HK-2 (cell line): ENCODE results near the gene EIF1B.

ENCODE experiments used
- DNase-seq: peaks from one replicate; pipeline ENCODE4 v3.0.0-alpha.2; 2018; ENCODE audit not compliant: unreplicated experiment

The EIF1B gene

DNA sequence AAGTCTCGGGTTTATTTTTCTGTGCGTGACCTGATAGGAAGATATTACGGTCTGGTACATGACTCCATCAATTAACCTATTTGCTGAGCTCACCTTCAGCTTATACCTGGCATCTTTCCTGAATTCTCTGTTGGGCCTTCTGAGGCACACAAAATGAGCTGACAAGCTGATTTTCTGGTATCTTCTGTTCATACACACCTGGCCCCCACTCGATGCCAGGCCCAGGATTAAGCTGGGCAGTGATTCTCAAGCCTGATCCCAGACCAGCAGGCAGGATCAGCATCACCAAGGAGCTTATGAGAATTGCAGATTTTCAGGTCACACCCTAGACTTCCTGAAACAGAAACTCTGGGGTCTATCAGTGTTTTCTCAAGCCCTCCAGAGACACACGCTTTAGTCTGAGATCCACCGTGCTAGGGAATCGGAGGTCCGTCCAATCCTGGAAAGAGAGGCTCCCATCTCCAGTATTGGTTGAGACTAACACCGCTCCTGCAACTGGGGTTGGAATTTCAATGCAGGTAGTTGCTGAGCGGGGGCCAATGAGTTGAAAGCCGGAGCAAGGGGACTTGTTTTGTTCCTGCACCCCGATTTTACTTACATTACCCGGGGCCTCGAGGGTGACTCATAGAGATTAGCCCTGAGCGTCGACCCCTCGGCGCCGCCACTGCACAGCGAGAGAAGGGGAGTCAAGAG is 636 bp upstream of the EIF1B start:
- DNase-seq: no peak

DNA sequence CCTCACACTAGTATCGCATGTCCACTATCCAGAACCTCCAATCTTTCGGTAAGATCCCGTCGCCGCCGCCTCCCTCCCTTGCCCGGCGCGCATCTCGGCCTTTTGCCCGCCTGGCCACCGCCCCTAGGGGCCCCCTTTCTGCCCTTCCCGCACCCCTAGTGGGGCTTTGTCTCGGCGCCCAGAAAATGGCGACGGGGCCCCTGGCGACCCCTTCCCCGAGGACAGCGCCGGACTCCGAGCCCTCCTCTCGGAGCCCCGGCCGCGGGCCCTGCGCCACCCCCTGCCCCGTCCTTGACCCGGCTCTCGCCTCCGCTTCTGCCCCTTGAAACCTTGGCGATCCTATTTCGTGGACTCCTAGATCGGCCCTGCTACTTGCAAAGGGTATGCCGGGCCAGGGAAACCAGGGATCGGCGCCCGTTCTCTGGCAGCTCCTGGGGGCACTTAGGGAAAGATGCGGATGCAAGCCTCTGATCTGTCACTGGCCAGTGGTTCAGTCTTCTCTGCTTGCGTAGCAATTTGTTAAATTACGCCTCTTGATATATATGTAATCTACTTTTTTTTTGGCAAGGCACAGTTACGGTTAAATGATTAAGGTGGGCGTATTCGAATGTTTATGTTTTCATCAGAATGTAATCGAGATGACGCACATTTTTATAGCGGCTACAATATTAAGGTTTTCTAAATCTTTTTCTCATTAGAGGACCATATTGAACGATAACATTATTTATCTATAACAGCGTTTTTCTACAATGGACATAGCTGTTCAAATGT is 603 bp downstream of the EIF1B start:
- peak; percentile 13 for DNase-seq

DNA sequence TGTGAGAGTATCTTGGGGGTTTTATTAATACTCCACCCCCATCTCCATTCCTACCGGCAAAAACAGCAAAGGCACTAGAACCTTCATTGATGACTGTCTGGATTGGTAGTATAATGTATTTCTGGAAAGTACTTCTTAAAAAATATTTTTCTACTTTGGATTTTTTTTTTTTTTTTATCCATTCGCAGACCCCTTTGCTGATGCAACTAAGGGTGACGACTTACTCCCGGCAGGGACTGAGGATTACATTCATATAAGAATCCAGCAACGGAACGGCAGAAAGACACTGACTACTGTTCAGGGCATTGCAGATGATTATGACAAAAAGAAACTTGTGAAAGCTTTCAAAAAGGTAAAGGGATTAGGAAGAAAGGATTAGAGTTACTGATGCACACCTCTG is 1.2 kb downstream of the EIF1B start:
- DNase-seq: no peak

DNA sequence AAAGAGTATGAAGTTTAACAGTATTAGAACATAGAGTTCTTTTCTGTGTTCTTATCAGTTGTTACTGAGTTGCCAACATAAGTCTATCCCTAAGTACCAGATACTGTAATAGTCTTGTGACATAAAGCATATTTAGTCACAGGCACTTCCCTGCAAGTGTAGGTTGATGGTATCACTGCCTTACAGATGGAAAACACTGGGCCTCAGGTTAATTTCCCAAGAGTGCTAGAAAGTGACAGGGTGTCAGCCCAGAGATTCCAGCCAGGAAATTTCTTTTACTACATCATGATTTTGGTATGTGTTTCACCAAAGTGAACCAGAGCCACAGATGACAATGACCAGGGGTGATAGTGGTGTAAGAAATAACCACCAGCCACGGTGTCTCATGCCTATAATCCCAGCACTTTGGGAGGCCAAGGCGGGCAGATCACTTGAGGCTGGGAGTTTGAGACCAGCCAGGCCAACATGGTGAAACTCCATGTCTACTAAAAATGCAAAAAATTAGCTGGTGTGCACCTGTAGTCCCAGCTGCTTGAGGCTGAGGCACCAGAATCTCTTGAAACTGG is 3.2 kb downstream of the EIF1B start:
- no peak for DNase-seq

DNA sequence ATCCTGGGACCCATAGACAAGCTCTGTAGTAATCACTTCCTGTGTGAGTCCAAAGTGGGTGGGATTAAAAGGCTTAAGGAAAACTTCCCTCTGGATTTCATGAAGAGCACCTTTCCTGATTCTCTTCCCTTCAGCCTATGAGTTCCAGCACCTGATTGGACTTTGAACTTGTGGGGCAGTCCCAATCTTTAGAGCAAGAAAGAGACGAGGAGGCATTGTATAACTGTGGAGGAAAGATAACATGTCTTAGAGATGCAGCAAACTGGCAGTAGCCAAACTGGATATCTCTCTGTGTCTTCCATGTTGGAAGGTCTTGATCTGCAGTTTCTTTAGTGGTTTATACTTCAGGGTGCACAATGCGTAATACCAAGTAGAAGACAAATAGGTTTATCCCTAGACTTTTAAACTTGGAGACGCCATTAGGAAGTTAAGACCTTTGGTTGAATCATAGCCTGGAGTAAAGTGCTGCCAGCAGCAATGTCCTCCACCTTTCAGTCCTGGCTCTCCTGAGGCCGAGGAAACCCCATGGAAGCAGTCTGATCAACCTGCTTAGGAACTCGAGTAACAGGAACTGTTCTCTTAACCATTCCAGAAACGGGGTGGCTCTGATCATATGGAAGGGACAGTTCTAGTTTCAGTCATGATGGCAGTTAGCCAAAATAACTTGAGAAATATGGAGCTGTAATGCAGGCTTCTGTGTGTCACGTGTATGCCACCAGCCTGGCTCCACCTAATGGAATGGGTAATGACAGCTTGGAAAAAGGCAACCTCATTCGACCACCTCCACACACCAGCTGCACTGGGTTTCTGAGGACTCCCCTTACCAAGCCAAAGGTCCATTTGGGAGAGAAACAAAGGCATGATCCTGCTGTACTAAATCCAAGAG is 4.7 kb downstream of the EIF1B start:
- no peak for DNase-seq

DNA sequence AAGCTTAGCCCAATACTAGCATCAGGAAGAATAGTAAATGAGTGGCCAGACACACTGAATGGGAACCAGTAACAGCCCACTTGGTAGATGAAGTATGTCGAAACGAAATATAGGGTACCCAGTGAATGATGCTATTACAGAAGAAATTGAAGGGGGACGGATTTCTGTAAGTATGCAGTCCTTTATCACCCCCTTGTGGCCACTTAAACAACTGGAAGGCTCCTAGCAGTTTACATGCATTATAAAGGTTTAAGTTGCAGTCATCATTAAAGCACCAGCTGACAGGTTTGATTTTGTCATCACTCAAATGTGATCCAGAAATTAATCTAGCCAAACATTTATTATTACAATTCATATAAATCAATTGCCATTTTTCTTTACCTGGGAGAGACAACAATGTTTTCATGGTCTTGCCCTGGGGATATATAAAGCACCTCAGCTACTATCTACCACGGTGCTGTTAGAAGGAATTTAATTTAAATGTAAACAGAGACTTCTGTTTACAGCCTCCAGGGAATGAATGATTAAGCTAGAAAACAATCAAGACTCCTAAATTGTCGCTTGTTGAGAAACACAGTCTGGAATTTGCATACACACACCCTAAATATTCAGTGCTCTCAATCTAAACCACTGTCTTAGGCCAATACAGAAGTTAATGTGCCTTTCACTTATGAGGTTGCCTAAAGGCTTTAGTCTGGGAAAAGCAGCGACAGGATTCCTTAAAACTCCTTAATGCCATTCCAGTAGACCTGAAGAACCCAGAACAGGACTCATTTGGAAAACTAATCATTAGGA is 7.8 kb downstream of the EIF1B start:
- DNase-seq: no peak

DNA sequence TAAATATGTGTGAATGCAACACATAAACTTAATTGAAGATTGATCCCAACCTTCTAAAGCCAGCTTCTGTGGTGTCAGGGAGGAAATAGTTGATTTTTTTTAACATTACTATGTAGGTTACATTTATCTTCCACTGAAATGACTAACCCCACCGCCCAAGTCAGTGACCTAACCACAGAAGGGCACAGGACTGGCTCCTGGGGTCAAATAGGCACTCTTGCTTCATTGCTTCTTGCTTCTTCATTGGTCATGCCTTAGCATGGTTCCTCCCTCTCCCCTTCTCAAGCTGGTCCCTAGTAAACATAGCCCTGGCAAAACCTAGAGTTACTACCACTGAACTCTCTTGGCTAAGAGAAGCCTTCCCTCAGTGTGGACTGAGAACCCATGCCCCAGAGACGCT is 12.3 kb downstream of the EIF1B start:
- DNase-seq: no peak

DNA sequence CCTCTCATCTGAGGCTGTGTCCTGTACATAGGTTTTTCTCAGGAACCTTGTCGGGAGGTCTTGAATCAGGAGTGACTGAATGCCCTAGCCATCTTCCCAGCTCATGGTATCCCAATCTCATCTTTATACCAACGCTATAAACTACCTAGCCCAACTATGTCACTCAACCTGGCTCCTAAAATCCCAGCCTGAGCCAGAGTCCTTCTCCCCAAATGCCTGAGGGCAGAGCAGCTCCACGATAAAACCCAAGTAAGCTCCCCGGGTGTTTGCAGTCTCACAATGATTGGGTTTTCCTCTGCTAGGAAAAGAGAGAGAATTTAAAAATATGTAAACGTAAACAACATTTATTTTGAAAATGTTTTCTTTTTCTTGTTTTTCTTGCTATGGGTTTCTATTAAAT is 14.4 kb downstream of the EIF1B start:
- no peak for DNase-seq

DNA sequence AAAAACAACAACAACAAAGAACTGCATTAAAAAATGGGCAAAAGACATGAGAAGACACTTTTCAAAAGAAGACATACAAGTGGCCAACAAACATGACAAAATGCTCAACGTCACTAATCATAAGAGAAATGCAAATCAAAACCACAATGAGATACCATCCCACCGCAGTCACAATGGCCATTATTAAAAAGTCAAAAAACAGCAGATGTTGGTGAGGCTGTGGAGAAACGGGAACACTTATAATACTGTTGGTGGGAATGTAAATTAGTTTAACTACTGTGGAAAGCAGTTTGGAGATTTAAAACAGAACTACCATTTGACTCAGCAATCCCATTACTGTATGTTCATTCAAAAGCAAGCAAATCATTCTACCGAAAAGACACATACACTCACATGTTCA is 15.1 kb downstream of the EIF1B start:
- DNase-seq: no peak

DNA sequence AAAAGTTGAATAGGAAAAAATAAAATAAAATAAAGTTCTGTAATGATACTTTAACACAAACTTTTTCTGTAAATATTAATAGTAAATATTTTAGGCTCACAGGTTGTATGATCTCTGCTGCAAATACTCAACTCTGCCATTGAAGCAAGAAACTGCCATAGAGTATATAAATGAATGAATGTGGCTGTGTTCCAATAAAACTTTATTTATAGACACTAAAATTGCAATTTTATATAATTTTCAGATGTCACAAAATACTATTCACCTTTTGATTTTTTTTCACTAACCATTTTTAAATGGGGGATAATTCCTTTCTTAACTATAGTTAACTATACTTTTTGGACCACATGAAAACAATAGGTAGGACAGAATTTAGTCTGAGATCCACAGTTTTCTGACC is 16.0 kb downstream of the EIF1B start:
- no peak for DNase-seq

DNA sequence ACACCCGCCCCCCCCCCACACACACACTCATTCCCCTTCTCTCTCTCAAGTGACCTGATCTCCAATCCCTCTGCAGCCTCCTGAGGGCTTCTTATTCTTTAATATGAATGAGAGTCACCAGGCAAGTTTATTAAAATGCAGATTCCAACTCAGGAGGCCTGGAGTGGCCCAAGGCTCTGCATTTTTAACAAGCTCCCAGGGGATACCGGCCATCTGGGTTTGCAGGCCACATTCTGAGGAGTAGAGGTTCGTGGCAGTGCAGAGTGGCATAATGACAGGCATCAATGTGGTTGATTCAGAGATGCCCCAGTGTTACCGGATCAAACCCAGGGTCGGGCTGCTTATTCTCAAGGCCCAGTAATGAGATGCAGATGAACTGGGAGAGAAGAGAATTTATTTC is 18.9 kb downstream of the EIF1B start:
- no peak for DNase-seq

DNA sequence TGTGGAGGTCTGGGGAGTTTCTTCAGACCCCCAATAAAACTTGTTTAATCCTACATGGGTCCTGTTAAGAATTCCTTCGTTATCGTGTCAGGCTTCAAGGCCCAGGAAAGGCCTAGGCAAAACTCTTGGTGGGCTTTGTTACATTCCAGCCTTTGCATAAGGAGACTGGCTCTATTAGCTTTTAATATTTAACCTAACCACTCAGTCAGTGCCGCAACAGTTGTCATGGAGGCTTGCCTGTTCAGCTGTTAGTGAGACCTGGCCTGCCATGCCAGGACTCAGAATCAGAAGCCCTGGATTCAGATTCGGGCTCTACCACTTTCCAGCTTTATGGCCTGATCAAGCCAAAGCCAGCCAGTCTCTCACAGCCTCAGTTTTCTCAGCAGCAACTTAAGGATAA is 19.6 kb downstream of the EIF1B start:
- DNase-seq: peak; percentile 8

DNA sequence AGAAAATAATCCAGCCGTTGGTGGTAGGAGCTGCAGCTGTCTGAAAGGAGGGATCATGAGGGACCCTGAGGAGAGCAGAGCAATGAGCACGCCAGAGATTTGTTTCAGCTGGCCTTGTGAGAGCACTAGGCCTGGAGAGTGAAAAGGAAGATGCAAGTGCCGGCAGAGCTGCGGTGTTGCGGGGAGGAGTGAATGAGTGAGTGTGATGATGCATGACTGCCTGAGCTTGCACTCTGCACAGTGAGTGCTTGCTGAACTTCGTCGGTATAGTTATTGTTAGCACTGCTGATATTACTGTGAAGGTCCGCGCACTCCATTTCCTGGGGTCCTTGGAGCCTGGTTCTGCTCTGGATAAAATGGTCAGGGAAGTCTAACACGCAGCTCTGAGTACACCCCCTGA is 23.2 kb downstream of the EIF1B start:
- no peak for DNase-seq

DNA sequence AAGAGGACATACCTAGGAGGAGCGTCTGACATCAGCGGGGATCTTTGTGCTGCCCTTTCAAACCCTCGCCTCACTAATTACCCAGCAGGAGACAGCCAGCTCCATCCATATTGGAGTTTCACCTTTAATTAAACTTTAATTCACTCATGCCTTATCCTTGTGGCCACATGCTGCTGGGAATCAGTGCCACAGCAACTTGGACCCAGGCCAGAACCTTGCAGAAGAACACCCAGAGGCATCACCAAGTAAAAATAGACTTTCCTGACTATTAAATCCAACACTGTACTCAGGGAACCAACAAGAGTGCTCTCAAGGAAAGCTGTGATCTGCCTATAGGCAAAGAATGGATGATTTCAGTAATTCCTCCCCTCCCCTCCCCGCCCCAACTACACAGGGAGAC is 23.9 kb downstream of the EIF1B start:
- DNase-seq: no peak

DNA sequence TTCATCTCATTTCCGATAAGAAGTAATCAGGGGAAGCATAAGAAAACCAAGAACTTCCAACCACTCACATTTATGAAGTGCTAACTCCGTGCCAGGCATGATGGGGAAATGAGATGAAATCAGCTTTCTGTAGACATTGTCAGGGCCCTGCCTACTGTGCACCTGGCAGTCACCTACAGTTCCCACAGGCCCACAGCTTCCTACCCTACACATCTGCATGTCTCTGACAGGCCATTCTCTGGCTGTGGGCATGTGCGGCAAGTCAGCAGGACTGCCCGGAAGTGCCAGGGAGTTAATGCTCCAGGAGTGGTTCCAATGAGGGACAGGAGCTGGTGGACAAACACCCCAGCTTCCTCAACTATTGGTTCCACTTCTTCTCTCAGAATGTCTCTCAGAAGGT is 24.3 kb downstream of the EIF1B start:
- DNase-seq: no peak

DNA sequence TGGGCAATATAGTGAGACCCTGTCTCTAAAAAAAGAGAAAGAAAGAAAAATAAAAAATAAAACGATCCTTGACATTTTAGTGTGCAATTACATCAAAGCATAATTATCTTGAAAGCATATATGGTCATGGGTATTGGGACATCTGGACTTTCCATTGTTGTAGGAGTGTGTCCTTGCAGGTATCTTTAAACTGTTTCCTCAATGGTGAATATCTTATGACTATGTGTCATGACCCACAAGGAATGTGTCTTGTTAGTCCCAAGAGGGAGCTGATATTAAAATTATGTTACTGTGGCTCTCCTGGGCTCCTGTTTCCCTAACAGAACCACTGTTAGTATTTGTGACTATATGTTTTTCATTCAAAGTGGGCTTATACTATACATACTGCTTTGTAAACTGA is 26.6 kb downstream of the EIF1B start:
- DNase-seq: no peak

DNA sequence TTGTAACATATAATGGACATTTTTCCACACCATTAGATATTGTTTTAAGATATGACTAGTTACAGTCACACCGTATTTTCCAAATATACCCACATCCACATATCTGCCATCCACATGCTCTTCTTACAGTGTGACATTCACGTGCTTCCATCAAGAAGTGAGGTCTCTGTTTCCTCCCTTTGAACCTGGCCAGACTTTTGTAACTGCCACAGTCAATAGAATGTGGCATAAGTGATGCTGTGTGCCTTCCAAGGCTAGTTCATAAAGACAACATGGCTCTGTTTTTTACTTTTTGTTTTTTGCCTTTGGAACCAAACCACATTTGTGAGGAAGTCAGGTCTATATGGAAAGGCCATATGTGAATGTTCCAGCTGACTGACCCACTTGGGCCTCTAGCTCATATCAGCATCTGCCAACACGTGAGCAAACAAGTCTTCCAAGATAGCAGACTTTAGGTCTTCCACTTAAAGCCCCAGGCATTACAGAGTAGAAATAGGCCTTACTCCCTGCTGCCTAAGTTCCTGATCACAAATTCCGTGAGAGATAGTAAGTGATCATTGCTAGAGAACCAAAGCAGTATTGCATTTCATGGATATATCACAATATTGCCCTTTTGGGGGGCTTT is 27.1 kb downstream of the EIF1B start:
- DNase-seq: no peak

DNA sequence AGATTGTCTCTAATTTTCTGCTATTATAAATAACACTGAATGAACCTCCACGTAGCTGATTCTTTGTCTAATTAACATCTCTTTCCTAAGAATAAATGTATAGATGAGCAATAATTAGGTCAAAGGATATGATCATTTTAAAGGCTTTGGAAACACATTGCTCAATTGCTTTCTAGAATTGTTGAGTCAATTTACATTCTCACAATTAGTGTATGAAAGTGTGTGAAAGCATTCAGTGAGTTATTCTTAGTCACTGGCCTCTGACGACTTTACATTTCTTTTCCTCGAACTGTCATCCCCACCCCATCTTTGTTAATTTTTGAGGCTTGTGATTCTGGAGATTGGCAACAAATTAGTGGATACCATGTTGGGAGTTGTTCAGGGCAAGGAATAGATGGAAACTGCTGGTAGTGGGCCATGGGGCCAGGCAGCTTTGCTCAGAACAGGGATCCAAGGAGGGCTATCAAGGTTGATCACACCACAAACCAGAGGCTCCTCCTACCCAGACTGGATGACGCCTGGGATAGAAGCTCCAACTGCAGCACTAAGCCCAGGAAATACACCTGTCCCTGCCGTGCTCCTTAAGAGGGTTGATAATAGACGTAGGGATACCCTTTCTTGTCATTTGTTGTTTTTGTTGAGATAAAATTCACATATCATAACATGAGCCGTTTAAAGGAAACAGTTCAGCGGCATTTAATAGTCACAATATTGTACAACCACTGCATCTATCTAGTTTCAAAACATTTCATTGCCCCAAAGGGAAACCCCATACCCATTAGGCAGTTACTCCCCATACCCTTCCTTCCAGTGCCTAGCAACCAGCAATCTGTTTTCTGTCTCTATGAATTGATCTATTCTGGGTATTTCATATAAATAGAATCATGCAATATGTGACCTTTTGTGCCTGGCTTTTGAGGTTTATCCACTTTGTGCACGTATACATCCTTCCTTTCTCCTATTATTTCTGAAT is 27.9 kb downstream of the EIF1B start:
- DNase-seq: no peak

DNA sequence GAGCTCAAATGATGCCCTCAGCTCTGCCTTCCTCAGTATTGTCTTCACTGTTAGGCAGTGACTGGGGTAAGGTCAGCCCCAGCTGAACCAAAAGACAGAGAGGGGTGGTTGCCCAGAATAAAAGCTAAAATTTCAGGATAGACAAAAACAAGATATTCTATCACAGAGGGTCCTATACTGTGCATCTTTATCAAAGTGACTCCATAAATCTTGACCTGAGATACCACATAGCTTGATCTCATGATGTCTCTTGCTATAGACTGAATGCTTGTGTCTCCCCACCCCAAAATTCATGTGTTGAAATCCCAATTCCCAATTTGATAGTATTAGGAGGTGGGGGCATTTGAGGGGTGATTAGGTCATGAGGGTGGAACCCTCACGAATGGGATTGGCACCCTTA is 30.4 kb downstream of the EIF1B start:
- no peak for DNase-seq
